ENCODE results near the gene ERBB2. TPM values are rescaled to one million over a fixed set of nuclear protein-coding genes. Genes with fewer than 3 reads are reported as not detected.
A peak's percentile ranks its signal among the peaks of the same experiment; 100 is the strongest.

ERBB2 gene
- total RNA-seq, 4 donors from 2014 or later, result 104 to 339 (median 247) TPM

DNA sequence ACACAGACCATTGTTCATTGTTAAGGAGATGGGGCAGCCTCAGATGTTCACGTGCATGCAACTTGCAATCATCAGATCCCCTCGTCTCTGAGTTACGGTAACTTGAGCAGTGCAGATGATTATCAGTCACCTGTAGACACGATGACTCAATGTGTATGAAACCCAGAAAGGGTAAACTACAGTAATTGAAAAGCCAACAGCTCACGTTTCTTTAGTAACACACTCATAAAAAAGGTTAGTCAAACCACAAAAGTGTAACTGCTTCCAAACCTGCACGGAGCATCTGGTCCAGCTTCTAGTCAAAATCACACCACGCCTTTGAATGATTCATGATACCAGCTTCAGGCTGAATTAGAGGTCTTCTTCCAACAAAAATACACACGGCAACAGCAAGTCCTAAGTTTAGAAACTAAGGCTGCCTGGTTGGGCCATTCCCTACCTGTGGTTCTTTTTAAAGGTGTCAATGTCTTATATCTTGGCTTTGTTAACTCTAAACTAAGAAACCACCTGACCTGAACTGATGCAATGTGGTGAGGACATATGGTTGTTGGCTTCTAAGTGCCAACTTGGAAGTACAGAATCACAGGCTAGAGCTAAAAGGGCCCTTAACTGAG, 70.2 kb downstream of the ERBB2 start:
- H3K27me3 ChIP-seq, result no peaks in the 10 kb centered on the region
- DNase-seq, result peak in 1 of 3 donors; percentile 32
- peak overlapping the region in 3 of 4 donors; percentile 32 to 81 (median 57) for H3K27ac ChIP-seq
- H3K4me1 ChIP-seq, result peaks cover 0 to 20% (median 5%) of the 10 kb centered on the region in 4 donors
- H3K36me3 ChIP-seq, result no peaks in the 10 kb centered on the region
- TF ChIP-seq, protein P1, sequence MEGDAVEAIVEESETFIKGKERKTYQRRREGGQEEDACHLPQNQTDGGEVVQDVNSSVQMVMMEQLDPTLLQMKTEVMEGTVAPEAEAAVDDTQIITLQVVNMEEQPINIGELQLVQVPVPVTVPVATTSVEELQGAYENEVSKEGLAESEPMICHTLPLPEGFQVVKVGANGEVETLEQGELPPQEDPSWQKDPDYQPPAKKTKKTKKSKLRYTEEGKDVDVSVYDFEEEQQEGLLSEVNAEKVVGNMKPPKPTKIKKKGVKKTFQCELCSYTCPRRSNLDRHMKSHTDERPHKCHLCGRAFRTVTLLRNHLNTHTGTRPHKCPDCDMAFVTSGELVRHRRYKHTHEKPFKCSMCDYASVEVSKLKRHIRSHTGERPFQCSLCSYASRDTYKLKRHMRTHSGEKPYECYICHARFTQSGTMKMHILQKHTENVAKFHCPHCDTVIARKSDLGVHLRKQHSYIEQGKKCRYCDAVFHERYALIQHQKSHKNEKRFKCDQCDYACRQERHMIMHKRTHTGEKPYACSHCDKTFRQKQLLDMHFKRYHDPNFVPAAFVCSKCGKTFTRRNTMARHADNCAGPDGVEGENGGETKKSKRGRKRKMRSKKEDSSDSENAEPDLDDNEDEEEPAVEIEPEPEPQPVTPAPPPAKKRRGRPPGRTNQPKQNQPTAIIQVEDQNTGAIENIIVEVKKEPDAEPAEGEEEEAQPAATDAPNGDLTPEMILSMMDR (IDR thresholded peaks at IDR 0.05), result no peak
- no peak for TF ChIP-seq POLR2A (IDR thresholded peaks at IDR 0.05)
- no peaks in the 10 kb centered on the region for H3K9me3 ChIP-seq
- peak overlapping the region in 1 of 4 donors; percentile 4 for H3K4me3 ChIP-seq

DNA sequence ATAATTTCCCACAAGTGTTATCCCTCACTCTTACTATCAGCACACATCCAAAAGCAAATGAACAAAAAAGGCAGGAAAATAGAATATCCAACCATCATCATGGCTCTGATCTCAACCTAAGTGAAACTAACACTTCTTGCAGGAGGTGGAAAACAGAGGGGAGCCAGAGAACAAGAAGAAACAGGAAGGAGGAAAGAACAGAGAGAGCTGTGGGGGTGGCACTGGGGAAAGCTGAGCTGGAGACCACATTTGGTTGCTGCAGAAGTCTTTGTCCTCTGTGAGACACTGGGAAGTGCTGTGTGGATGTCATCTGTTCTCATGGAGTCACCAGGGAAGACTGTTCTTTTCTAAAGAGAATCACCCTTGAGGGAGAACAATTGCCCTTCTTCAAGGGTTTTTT, 72.6 kb downstream of the ERBB2 start:
- Histone ChIP-seq H3K27ac (peak overlapping the region; percentile 69 to 81 (median 77)), H3K4me3 (peak overlapping the region in 1 of 4 donors; percentile 19), H3K4me1 (peaks cover 0 to 19% (median 5%) of the 10 kb centered on the region in 4 donors), H3K27me3 (no peaks in the 10 kb centered on the region), H3K36me3 (no peaks in the 10 kb centered on the region), H3K9me3 (no peaks in the 10 kb centered on the region)
- no peak for TF ChIP-seq POLR2A (IDR thresholded peaks at IDR 0.05)
- TF ChIP-seq, protein P1 (IDR thresholded peaks at IDR 0.05), result no peak
- DNase-seq, result peak in 1 of 3 donors; percentile 51

DNA sequence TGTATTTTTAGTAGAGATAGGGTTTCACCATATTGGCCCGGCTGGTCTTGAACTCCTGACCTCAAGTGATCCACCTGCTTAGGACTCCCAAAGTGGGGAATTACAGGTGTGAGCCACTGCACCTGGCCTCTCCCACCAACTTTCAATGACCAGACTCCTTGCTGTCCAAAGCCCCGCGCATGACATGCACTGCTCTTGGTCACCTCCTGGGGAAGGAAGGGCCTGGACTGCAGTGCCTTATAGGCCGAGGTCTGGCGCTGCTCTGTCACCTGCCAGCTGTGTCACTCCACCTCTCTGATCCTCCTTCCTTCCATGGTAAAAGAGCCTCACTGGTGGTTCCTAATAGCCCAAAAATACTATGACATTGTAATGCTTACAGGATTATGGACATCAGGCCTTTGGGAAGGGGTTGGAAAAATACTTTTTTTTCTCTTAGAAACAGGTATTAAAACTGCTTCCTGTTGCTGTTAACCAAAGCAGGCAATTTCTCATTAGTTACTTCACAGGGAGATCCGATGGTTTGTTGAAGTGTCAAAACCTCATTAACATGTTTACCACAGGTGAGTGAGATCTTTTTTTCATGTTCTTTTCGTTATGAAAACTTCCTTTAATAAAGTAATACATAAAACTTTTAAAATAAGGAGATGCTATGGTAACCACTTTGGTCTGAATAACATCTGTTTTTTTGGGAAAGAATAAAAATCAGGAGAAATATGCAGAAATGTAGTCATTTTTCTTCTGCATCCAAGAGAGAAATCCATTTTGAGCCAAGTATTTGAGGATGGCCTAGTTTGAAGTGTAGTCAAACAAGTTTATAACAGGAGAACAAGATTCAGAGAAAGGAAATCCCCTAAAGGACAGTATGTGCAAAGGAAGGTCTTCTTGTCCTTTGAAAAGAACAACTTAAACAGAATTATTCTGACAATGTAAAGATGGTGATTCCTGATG, 73.4 kb downstream of the ERBB2 start:
- Histone ChIP-seq H3K4me1 (peaks cover 0 to 19% (median 3%) of the 10 kb centered on the region in 4 donors), H3K36me3 (no peaks in the 10 kb centered on the region), H3K27me3 (no peaks in the 10 kb centered on the region), H3K4me3 (peak overlapping the region in 1 of 4 donors; percentile 19), H3K27ac (peak overlapping the region; percentile 69 to 81 (median 77)), H3K9me3 (no peaks in the 10 kb centered on the region)
- TF ChIP-seq, protein P1 (IDR thresholded peaks at IDR 0.05), result no peak
- DNase-seq, result no peak

DNA sequence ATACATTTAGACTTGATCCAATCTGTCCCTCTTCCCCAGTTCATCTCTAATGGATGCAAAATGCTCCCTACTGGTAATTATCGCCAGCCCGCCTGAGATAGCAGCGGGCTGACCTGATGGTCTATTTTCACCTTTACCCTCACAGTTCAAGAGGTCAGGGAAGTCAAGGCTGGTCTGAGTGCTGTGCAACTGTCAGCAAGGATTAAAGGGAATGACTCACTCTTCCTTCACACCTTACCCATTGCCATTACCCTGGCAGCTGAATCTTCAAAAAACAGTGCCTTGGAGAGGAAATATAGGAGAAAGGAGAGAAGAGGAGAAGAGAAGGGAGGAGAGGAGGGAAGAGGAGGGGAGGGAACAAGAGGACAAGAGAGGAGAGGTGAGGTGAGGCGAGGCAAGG, 74.2 kb downstream of the ERBB2 start:
- TF ChIP-seq, protein P1 (IDR thresholded peaks at IDR 0.05), result no peak
- no peak for TF ChIP-seq POLR2A (IDR thresholded peaks at IDR 0.05)
- peak overlapping the region; percentile 65 to 81 (median 74) for H3K27ac ChIP-seq
- peak overlapping the region in 2 of 4 donors; percentile 0 to 13 for H3K4me3 ChIP-seq

GRCh38 chr17:39775031-39775430, 75.2 kb downstream of the ERBB2 start:
- no peaks in the 10 kb centered on the region for H3K27me3 ChIP-seq
- H3K9me3 ChIP-seq, result no peaks in the 10 kb centered on the region
- H3K4me1 ChIP-seq, result peaks cover 0 to 13% (median 0%) of the 10 kb centered on the region in 4 donors
- no peaks in the 10 kb centered on the region for H3K36me3 ChIP-seq
- no peak for TF ChIP-seq POLR2A (IDR thresholded peaks at IDR 0.05)
- TF ChIP-seq, protein P1 (IDR thresholded peaks at IDR 0.05), result no peak
- H3K4me3 ChIP-seq, result peak overlapping the region in 3 of 4 donors; percentile 32 to 35 (median 35)
- peak overlapping the region; percentile 15 to 81 (median 69) for H3K27ac ChIP-seq
- DNase-seq, result no peak

More for the DNA sequence above, 74.2 kb downstream of the ERBB2 start:
- peaks cover 0 to 19% (median 2%) of the 10 kb centered on the region in 4 donors for H3K4me1 ChIP-seq
- no peak for DNase-seq
- no peaks in the 10 kb centered on the region for H3K27me3 ChIP-seq
- H3K36me3 ChIP-seq, result no peaks in the 10 kb centered on the region
- H3K9me3 ChIP-seq, result no peaks in the 10 kb centered on the region

Measured in Peyer's patch (tissue), 4 donors.